Measurements from ENCODE around the gene ANKRD44.

Gene ANKRD44

DNA sequence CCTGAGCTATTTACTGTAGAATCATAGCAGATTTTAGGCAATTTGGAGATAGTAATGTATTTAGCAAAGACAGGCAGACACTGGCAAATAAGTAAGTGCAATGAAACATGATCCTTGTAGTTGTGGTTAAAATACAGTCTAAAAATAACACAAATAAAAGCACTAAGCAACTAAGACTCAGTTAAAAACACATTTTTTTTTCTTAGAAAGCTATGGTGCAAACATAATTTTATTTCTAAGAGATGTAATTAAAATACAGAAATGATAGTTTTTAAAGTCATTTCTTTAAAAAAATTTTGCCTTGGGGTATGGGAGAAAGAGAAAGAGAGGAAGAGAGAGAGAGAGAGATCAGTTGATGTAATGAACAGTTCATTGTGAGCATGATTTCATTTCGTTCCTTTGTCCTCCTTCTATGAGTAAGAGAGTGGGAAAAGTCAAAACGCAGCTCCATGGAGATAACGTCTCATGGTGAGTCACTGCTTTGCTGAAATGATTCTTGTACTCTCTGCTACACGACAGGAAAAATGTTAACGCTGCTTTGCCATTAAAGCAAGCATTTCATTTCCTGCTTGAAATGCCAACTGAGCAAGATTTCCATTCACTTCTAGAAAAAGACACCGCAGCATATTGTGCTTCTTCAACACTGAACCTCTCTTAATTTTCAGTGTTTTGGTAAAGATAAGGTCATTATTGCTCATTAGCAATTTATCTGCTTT, 322.8 kb downstream of the ANKRD44 start:
- DNase-seq (ENCODE audit: low read depth), result no peak

GRCh38 chr2:196987298-196987648, 323.3 kb downstream of the ANKRD44 start:
- no peak for DNase-seq (ENCODE audit: low read depth)

- no peak for DNase-seq (ENCODE audit: low read depth)
These were observed 324.9 kb downstream of the ANKRD44 start for GRCh38 chr2:196985511-196986183.

DNA sequence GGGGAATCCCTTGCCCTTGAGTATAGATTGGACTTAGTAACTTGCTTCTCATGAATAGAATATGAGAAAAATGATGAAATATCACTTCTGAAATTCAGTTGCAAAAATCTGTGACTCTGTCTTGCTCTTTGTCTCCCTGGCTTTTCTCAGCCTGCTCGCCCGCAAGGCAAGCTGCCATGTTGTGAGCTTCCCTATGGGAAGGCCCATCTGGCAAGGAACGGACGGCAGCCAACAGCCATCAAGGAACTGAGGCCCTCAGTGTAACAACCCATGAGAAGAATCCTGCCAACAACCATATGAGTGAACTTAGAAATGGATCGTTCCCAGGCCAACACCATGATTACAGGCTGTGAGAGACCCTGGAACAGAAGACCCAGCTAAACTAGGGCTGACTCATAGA, 325.7 kb downstream of the ANKRD44 start:
- DNase-seq (ENCODE audit: low read depth), result no peak

GRCh38 chr2:196983934-196984333, 326.6 kb downstream of the ANKRD44 start:
- DNase-seq (ENCODE audit: low read depth), result no peak

- DNase-seq (ENCODE audit: low read depth), result no peak
These were observed 330.1 kb downstream of the ANKRD44 start for GRCh38 chr2:196980473-196980872.

GRCh38 chr2:196980001-196980400, 330.6 kb downstream of the ANKRD44 start:
- DNase-seq (ENCODE audit: low read depth), result no peak

DNA sequence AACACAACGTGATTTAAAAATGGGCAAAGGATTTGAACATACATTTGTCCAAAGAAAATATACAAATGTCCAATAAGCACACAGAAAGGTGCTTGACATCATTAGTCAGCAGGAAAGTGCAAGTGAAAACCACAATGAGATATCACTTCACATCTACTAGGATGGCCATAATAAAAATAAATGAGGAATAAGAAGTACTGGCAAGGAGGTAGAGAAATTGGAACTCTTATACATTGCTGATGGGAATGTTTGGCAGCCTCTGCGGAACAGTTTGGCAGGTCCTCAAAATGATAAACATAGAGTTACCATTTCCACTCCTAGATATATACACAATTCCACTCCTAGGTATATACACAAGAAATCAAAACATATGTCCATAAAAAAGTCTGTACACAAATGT, 333.1 kb downstream of the ANKRD44 start:
- no peak for DNase-seq (ENCODE audit: low read depth)

GRCh38 chr2:196974970-196975369, 335.6 kb downstream of the ANKRD44 start:
- no peak for DNase-seq (ENCODE audit: low read depth)

GRCh38 chr2:196971574-196972279, 338.9 kb downstream of the ANKRD44 start:
- no peak for DNase-seq (ENCODE audit: low read depth)

GRCh38 chr2:196970099-196970498, 340.5 kb downstream of the ANKRD44 start:
- no peak for DNase-seq (ENCODE audit: low read depth)

DNA sequence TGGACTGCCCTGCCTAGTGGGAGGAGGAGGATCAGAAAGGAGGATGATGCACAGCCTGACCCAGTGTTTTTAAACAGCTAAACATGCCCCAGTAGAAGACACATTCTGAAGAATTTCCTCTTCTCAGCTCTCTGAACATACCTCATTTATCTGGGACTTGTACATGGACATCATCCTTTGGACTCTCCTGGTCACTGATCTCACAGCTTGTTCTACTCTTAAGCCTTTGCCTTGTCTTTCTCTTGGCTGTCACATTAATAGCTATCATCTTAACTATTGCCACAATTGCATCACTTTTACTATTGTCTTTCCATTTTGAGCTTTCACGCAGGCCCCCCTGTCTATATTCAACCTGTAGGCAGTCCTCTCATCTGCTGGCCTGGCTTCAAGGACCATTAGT, 342.1 kb downstream of the ANKRD44 start:
- no peak for DNase-seq (ENCODE audit: low read depth)

DNA sequence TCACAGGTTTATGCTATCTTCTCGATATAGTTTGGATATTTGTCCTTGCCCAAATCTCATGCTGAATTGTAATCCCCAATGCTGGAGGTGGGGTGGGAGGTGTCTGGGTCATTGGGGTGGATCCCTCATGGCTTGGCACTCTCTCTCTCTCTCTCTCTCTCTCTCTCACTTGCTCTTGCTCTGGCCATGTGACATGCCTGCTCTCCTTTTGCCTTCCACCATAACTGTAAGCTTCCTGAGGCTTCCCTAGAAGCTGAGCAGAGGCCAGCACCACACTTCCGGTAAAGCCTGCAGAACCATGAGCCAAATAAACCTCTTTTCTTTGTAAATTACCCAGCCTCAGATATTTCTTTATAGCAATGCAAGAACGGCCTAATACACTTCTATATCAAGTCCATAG, 342.8 kb downstream of the ANKRD44 start:
- no peak for DNase-seq (ENCODE audit: low read depth)

GRCh38 chr2:196967116-196967515, 343.5 kb downstream of the ANKRD44 start:
- no peak for DNase-seq (ENCODE audit: low read depth)

DNA sequence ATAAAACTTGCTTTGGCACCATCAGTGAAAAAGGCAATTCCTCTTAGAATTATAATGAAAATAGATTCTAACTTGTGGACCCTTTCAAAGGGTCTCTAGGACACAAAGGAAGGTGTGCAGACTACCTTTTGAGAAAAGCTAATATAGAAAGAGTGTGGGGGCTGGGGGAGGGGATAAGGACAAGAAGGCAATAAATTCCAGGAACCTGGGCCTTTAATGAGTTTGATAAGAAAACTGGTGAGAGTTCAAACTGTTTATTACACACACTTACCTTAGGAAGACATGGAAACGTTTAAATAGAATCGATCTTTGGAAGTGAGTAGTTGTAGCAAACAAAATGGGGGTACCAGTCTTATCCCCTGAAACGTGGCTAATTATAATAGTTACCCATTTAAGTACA, 344.5 kb downstream of the ANKRD44 start:
- DNase-seq (ENCODE audit: low read depth), result no peak

GRCh38 chr2:196965651-196966050, 344.9 kb downstream of the ANKRD44 start:
- DNase-seq (ENCODE audit: low read depth), result no peak

GRCh38 chr2:196963961-196964360, 346.6 kb downstream of the ANKRD44 start:
- DNase-seq (ENCODE audit: low read depth), result no peak

GRCh38 chr2:196963043-196963442, 347.5 kb downstream of the ANKRD44 start:
- no peak for DNase-seq (ENCODE audit: low read depth)

DNA sequence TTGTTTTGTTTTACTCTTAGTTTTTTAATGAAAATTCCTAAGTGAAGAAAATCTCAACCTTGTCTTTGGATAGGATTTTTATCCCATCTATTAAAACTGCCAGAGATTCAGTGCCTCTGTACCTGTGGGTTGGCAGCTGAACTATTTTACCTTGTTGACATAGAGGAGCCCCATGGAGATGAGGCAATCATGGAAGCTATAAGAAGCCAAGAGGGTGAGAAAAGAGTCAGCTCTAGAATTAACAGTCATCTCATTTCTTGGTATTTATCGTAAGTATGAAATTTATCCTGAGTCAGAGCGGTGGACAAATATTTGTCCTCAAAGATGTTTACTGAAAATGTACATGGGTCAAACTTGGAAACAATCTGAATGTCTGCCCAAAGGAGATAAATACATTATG, 348.3 kb downstream of the ANKRD44 start:
- DNase-seq (ENCODE audit: low read depth), result no peak

DNA sequence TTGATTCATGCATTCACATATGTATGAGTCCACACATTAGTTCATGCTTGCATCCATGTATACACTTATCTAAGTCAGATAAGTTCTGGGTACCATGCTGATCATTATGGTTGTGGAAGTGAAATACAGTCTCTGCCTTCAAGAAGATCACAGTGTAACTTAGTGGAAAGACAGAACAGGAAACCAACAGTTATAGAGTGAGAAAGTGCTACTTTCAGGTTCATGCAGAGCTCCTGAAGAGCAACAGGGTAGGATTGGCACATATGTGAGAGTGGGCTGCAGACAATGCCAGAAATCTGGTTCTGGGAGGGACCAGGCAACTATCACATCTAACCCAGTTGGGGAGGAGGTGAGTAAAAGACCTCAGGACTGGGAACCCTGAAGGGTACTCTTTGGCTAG, 348.7 kb downstream of the ANKRD44 start:
- DNase-seq (ENCODE audit: low read depth), result no peak

DNA sequence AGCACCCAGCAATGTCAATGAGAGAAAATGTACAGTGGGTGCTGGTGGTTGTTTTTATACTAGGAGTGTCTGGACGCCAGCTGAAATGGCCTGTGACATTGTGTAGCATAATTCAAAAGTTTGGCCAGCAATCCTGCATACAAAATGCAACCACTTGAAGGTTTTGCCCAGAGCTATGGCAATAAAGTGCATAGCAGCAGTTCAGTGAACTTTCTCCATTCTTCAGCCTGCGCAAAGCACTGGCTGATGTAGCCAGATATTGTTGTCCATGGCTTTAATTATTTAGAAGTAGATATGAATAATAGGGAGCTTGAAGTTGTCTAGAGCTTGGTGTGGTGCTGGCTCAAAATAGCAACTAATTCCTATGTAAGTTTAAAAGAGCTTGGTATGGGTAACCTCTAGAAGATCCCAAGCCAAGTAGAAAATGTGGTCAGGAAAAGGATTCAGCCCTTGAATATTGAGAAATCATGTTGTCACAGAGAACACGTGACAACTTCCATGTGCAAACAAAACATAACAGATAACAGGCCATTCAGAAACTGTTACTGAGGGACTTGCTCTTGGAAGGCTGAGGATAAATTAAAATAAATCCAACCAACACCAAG, 350.7 kb downstream of the ANKRD44 start:
- no peak for DNase-seq (ENCODE audit: low read depth)

GRCh38 chr2:196959281-196959680, 351.3 kb downstream of the ANKRD44 start:
- DNase-seq (ENCODE audit: low read depth), result no peak

Data from activated T-helper 9 cell treated with anti-CD3 and anti-CD28 coated beads, Interleukin-2, amount 50 U/mL, for 16 hours (primary cell).